HEK293 (cell line): ENCODE results near the gene POSTN.

ENCODE experiments used
- CTCF ChIA-PET: fragments of 350-600 bp; formaldehyde crosslinking; extraction: SDS; loops from one replicate; lab custom pipeline; 2021; ENCODE audit warnings: antibody characterized with exemption; lab: Yijun Ruan, JAX
- POLR2A ChIA-PET: fragments of 300-600 bp; formaldehyde crosslinking; extraction: SDS; loops from one replicate; lab custom pipeline; 2020; ENCODE audit warnings: antibody characterized with exemption, inconsistent platforms; lab: Yijun Ruan, JAX
- H3K27ac ChIP-seq: fragments of 200-500 bp; sonication (Bioruptor generic); 2 replicates; pipeline ENCODE4 v1.5.1; 2014; ENCODE audit warnings: low read depth, low read length, control low read depth, inconsistent platforms; ENCODE audit errors: extremely low read depth
- H3K36me3 ChIP-seq, 2 experiments: fragments of 200-500 bp in 1 of 2; sonication (Bioruptor generic) in 1 of 2; 1 replicate in 1 of 2; 2 replicates in 1 of 2; pipeline ENCODE4 v1.5.1; 2014 to 2017; ENCODE audit warnings: inconsistent platforms in 2 of 2, low read length in 2 of 2; ENCODE audit not compliant: control insufficient read depth in 2 of 2, insufficient read depth in 1 of 2
- H3K4me1 ChIP-seq: fragments of 200-500 bp; sonication (Bioruptor generic); 2 replicates; pipeline ENCODE4 v1.5.1; 2014; ENCODE audit warnings: mild to moderate bottlenecking, low read length, inconsistent platforms; ENCODE audit not compliant: control insufficient read depth, insufficient read depth
- H3K4me3 ChIP-seq: 2 replicates; pipeline ENCODE4 v1.5.1; 2011; ENCODE audit warnings: low read depth, mild to moderate bottlenecking, control low read depth, low read length, moderate library complexity
- H3K9me3 ChIP-seq: fragments of 200-500 bp; sonication (Bioruptor generic); 2 replicates; pipeline ENCODE4 v1.5.1; 2014; ENCODE audit warnings: low read depth, low read length, inconsistent platforms; ENCODE audit not compliant: control insufficient read depth, insufficient read depth
- KLF7 ChIP-seq: fragments of 450-650 bp; formaldehyde crosslinking; IDR thresholded peaks from 2 replicates; pipeline ENCODE4 v1.5.1; 2016; ENCODE audit warnings: missing biosample characterization, missing genetic modification characterization, borderline replicate concordance
- MZF1 ChIP-seq: fragments of 450-650 bp; formaldehyde crosslinking; IDR thresholded peaks from 2 replicates; pipeline ENCODE4 v1.5.1; 2017; ENCODE audit warnings: missing biosample characterization, missing genetic modification characterization, borderline replicate concordance
- REPIN1 ChIP-seq: fragments of 450-650 bp; formaldehyde crosslinking; IDR thresholded peaks from 2 replicates; pipeline ENCODE4 v1.5.1; 2017; ENCODE audit warnings: missing biosample characterization, missing genetic modification characterization, low read depth
- ZBTB1 ChIP-seq: fragments of 450-650 bp; formaldehyde crosslinking; IDR thresholded peaks from 2 replicates; pipeline ENCODE4 v1.5.1; 2016; ENCODE audit warnings: missing biosample characterization, missing genetic modification characterization
- ZBTB21 ChIP-seq: fragments of 450-650 bp; formaldehyde crosslinking; IDR thresholded peaks from 2 replicates; pipeline ENCODE4 v1.5.1; 2017; ENCODE audit warnings: missing biosample characterization, missing genetic modification characterization
- ZFP41 ChIP-seq: fragments of 450-650 bp; formaldehyde crosslinking; IDR thresholded peaks from 2 replicates; pipeline ENCODE4 v1.5.1; 2016; ENCODE audit warnings: missing biosample characterization, missing genetic modification characterization, borderline replicate concordance
- ZNF133 ChIP-seq: fragments of 450-650 bp; formaldehyde crosslinking; IDR thresholded peaks from 2 replicates; pipeline ENCODE4 v1.5.1; 2016; ENCODE audit warnings: missing biosample characterization, missing genetic modification characterization
- ZNF138 ChIP-seq: fragments of 450-650 bp; formaldehyde crosslinking; IDR thresholded peaks from 2 replicates; pipeline ENCODE4 v1.5.1; 2016; ENCODE audit warnings: missing biosample characterization, missing genetic modification characterization, borderline replicate concordance
- ZNF16 ChIP-seq: fragments of 450-650 bp; formaldehyde crosslinking; IDR thresholded peaks from 2 replicates; pipeline ENCODE4 v1.5.1; 2016; ENCODE audit warnings: low read depth, missing biosample characterization, missing genetic modification characterization
- ZNF221 ChIP-seq: fragments of 450-650 bp; formaldehyde crosslinking; IDR thresholded peaks from 2 replicates; pipeline ENCODE4 v1.5.1; 2017; ENCODE audit warnings: missing biosample characterization, missing genetic modification characterization, borderline replicate concordance
- ZNF239 ChIP-seq: fragments of 450-650 bp; formaldehyde crosslinking; IDR thresholded peaks from 2 replicates; pipeline ENCODE4 v1.5.1; 2016; ENCODE audit warnings: missing biosample characterization, missing genetic modification characterization
- ZNF274 ChIP-seq, 2 experiments: fragments of 200-500 bp in 1 of 2; fragments of 450-650 bp in 1 of 2; sonication (Bioruptor generic) in 1 of 2; formaldehyde crosslinking in 1 of 2; IDR thresholded peaks; 2 replicates each; pipeline versions ENCODE4 v1.5.1 to v1.6.1; 2014 to 2016; ENCODE audit warnings: borderline replicate concordance in 1 of 2, inconsistent platforms in 1 of 2, low read length in 1 of 2, missing biosample characterization in 1 of 2, missing genetic modification characterization in 1 of 2
- ZNF366 ChIP-seq: fragments of 450-650 bp; formaldehyde crosslinking; conservative IDR thresholded peaks from 2 replicates; pipeline ENCODE4 v1.5.1; 2016; ENCODE audit warnings: missing biosample characterization, missing genetic modification characterization
- ZNF510 ChIP-seq: fragments of 450-650 bp; formaldehyde crosslinking; IDR thresholded peaks from 2 replicates; pipeline ENCODE4 v1.5.1; 2018; ENCODE audit warnings: mild to moderate bottlenecking, missing genetic modification characterization, missing biosample characterization; ENCODE audit not compliant: insufficient replicate concordance
- ZNF529 ChIP-seq: fragments of 450-650 bp; formaldehyde crosslinking; IDR thresholded peaks from 2 replicates; pipeline ENCODE4 v1.5.1; 2017; ENCODE audit warnings: missing genetic modification characterization, missing biosample characterization; ENCODE audit not compliant: insufficient replicate concordance
- ZNF549 ChIP-seq: fragments of 450-650 bp; IDR thresholded peaks from 2 replicates; pipeline ENCODE4 v1.5.1; 2018; ENCODE audit warnings: missing biosample characterization, missing genetic modification characterization, mild to moderate bottlenecking, inconsistent platforms, moderate library complexity
- TF ChIP-seq, protein P1 (sequence below): fragments of 450-650 bp; formaldehyde crosslinking; IDR thresholded peaks from 2 replicates; pipeline ENCODE4 v1.5.1; 2016; ENCODE audit warnings: missing biosample characterization, missing genetic modification characterization
- TF ChIP-seq, protein P2 (sequence below): fragments of 450-650 bp; formaldehyde crosslinking; IDR thresholded peaks from 2 replicates; pipeline ENCODE4 v1.5.1; 2016; ENCODE audit warnings: missing biosample characterization, missing genetic modification characterization
- TF ChIP-seq, protein P3 (sequence below): fragments of 450-650 bp; formaldehyde crosslinking; IDR thresholded peaks from 2 replicates; pipeline ENCODE4 v1.5.1; 2016; ENCODE audit warnings: missing biosample characterization, missing genetic modification characterization
- TF ChIP-seq, protein P4 (sequence below): fragments of 450-650 bp; formaldehyde crosslinking; IDR thresholded peaks from 2 replicates; pipeline ENCODE4 v1.5.0; 2017; ENCODE audit warnings: missing biosample characterization, missing genetic modification characterization, borderline replicate concordance

The POSTN gene

DNA sequence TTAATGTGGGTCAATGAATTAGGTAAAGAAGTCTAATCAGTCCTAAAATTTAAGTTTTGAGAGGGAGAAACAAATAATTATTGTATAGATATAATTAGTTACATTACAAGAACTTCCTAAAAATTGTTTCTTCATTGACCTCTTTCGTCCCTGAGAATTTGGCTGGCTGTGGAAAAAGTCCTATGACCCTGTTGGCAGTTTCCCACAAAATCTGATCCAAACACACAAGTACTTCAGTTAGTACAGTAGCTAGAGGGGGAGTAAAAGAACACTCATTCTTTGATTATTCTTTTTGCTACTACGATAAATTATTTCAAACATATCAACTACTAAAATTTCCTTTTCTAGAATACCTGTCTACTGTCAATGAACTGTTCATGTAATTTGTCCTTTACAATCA, 11.3 kb downstream of the POSTN start (continued):
- TF ChIP-seq ZNF221 (tag by site-specific recombination) (no peak), REPIN1 (tag by site-specific recombination) (no peak), ZNF133 (tag by site-specific recombination) (no peak), ZNF239 (tag by site-specific recombination) (no peak), ZNF510 (no peak), ZBTB21 (tag by site-specific recombination) (no peak)
- TF ChIP-seq, protein P1, sequence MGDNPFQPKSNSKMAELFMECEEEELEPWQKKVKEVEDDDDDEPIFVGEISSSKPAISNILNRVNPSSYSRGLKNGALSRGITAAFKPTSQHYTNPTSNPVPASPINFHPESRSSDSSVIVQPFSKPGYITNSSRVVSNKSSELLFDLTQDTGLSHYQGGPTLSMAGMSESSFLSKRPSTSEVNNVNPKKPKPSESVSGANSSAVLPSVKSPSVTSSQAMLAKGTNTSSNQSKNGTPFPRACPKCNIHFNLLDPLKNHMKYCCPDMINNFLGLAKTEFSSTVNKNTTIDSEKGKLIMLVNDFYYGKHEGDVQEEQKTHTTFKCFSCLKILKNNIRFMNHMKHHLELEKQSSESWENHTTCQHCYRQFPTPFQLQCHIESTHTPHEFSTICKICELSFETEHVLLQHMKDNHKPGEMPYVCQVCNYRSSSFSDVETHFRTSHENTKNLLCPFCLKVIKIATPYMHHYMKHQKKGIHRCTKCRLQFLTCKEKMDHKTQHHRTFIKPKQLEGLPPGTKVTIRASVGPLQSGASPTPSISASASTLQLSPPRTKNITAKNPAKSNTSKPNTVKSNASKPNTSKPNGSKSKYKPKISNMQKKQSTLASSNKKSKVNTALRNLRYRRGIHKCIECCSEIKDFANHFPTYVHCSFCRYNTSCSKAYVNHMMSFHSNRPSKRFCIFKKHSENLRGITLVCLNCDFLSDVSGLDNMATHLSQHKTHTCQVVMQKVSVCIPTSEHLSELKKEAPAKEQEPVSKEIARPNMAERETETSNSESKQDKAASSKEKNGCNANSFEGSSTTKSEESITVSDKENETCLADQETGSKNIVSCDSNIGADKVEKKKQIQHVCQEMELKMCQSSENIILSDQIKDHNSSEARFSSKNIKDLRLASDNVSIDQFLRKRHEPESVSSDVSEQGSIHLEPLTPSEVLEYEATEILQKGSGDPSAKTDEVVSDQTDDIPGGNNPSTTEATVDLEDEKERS (tag by site-specific recombination) = no peak
- TF ChIP-seq, all 188 proteins: peak for 0

DNA sequence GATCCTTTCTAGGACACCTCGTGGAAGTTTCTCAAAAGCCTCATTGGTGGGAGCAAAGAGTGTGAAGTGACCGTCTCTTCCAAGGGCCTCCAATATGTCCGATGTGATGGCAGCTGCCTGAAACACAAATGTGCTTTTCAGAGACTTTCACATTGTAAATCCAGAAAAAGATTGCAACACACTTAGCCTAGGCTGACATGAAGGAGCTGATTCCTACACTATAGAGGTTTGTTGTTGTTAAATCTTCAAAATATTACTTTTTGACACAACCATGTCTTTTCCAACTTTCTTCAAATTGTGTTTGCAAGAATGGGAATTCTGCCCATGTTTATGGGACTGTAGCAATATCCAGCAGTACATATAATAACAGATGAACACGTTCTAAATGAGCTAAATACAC, 12.4 kb downstream of the POSTN start:
- TF ChIP-seq, protein P2, sequence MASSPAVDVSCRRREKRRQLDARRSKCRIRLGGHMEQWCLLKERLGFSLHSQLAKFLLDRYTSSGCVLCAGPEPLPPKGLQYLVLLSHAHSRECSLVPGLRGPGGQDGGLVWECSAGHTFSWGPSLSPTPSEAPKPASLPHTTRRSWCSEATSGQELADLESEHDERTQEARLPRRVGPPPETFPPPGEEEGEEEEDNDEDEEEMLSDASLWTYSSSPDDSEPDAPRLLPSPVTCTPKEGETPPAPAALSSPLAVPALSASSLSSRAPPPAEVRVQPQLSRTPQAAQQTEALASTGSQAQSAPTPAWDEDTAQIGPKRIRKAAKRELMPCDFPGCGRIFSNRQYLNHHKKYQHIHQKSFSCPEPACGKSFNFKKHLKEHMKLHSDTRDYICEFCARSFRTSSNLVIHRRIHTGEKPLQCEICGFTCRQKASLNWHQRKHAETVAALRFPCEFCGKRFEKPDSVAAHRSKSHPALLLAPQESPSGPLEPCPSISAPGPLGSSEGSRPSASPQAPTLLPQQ (tag by site-specific recombination) = no peak
- TF ChIP-seq ZFP41 (tag by site-specific recombination) = no peak
- TF ChIP-seq KLF7 = no peak
- no peak for TF ChIP-seq ZNF549
- TF ChIP-seq ZNF16 (tag by site-specific recombination) = no peak
- no peak for TF ChIP-seq ZNF274 (IDR thresholded peaks at IDR 0.05; ENCODE audit: low read length)
- TF ChIP-seq ZNF274 (tag by site-specific recombination; IDR thresholded peaks at IDR 0.05; ENCODE audit: borderline replicate concordance) = no peak
- no peak for TF ChIP-seq ZNF366 (tag by site-specific recombination)
- no peak for TF ChIP-seq ZNF529
- TF ChIP-seq, protein P3, sequence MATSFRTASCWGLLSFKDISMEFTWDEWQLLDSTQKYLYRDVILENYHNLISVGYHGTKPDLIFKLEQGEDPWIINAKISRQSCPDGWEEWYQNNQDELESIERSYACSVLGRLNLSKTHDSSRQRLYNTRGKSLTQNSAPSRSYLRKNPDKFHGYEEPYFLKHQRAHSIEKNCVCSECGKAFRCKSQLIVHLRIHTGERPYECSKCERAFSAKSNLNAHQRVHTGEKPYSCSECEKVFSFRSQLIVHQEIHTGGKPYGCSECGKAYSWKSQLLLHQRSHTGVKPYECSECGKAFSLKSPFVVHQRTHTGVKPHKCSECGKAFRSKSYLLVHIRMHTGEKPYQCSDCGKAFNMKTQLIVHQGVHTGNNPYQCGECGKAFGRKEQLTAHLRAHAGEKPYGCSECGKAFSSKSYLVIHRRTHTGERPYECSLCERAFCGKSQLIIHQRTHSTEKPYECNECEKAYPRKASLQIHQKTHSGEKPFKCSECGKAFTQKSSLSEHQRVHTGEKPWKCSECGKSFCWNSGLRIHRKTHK (tag by site-specific recombination) = no peak
- no peak for TF ChIP-seq ZNF138 (tag by site-specific recombination)
- TF ChIP-seq, protein P4, sequence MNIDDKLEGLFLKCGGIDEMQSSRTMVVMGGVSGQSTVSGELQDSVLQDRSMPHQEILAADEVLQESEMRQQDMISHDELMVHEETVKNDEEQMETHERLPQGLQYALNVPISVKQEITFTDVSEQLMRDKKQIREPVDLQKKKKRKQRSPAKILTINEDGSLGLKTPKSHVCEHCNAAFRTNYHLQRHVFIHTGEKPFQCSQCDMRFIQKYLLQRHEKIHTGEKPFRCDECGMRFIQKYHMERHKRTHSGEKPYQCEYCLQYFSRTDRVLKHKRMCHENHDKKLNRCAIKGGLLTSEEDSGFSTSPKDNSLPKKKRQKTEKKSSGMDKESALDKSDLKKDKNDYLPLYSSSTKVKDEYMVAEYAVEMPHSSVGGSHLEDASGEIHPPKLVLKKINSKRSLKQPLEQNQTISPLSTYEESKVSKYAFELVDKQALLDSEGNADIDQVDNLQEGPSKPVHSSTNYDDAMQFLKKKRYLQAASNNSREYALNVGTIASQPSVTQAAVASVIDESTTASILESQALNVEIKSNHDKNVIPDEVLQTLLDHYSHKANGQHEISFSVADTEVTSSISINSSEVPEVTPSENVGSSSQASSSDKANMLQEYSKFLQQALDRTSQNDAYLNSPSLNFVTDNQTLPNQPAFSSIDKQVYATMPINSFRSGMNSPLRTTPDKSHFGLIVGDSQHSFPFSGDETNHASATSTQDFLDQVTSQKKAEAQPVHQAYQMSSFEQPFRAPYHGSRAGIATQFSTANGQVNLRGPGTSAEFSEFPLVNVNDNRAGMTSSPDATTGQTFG (tag by site-specific recombination) = no peak
- TF ChIP-seq ZBTB1 (tag by site-specific recombination) = no peak
- no peak for TF ChIP-seq MZF1 (tag by site-specific recombination)
- TF ChIP-seq, all 188 proteins: peak for 0
- H3K27ac ChIP-seq = no peak overlapping the region
- H3K4me3 ChIP-seq = no peak overlapping the region
- no peaks in the 10 kb centered on the region for H3K9me3 ChIP-seq
- CTCF ChIA-PET = no interaction called here
- no peaks in the 10 kb centered on the region for H3K36me3 ChIP-seq
- H3K4me1 ChIP-seq = no peaks in the 10 kb centered on the region
- POLR2A ChIA-PET = no interaction called here
